Neural cell (in vitro differentiated cells): ENCODE measurements around the gene COL18A1. TPM values are rescaled to one million over a fixed set of nuclear protein-coding genes. Genes with fewer than 3 reads are reported as not detected.

Experiments
- H2AFZ ChIP-seq: fragments of 200-600, 300-800 bp; sonication (generic), shearing (Covaris generic); 2 replicates; pipeline ENCODE4 v1.6.0; 2014; ENCODE audit warnings: low read depth, mild to moderate bottlenecking, antibody characterized with exemption, low read length, moderate library complexity
- H3F3A ChIP-seq: fragments of 200-600 bp; shearing (Covaris generic); 2 replicates; pipeline ENCODE4 v1.6.1; 2016; ENCODE audit warnings: mild to moderate bottlenecking, moderate library complexity, mixed read lengths, antibody characterized with exemption, low read length; ENCODE audit not compliant: insufficient read depth, poor library complexity, severe bottlenecking
- H3K27ac ChIP-seq: fragments of 200-600, 300-800 bp; sonication (generic), shearing (Covaris generic); 2 replicates; pipeline ENCODE4 v1.5.1; 2014; ENCODE audit warnings: mild to moderate bottlenecking, low read length, moderate library complexity
- H3K27me3 ChIP-seq: fragments of 300-800, 200-600 bp; sonication (generic), shearing (Covaris generic); 2 replicates; pipeline ENCODE4 v1.6.0; 2014; ENCODE audit warnings: mild to moderate bottlenecking, low read depth, low read length, moderate library complexity; ENCODE audit not compliant: insufficient read depth
- H3K36me3 ChIP-seq: fragments of 300-800, 200-600 bp; sonication (generic), shearing (Covaris generic); 2 replicates; pipeline ENCODE4 v1.5.1; 2014; ENCODE audit warnings: mild to moderate bottlenecking, antibody characterized with exemption, low read length, moderate library complexity; ENCODE audit not compliant: insufficient read depth
- H3K4me2 ChIP-seq: fragments of 300-800, 200-600 bp; sonication (generic), shearing (Covaris generic); 2 replicates; pipeline ENCODE4 v1.6.0; 2014; ENCODE audit warnings: mild to moderate bottlenecking, low read length
- H3K4me3 ChIP-seq: fragments of 300-800, 200-600 bp; sonication (generic), shearing (Covaris generic); 2 replicates; pipeline ENCODE4 v1.5.1; 2014; ENCODE audit warnings: mild to moderate bottlenecking, low read length, moderate library complexity
- H3K79me2 ChIP-seq: fragments of 200-600 bp; shearing (Covaris generic); replicated peaks from 2 replicates; pipeline ENCODE4 v1.6.0; 2014; ENCODE audit warnings: mild to moderate bottlenecking, low read length, moderate library complexity; ENCODE audit not compliant: insufficient read depth
- H3K9ac ChIP-seq: fragments of 300-800, 200-600 bp; sonication (generic), shearing (Covaris generic); 2 replicates; pipeline ENCODE4 v1.6.1; 2016; ENCODE audit warnings: mild to moderate bottlenecking, low read length, mixed read lengths
- H3K9me2 ChIP-seq: fragments of 200-600 bp; shearing (Covaris generic); 2 replicates; pipeline ENCODE4 v1.6.1; 2016; ENCODE audit warnings: mild to moderate bottlenecking, low read length, mixed read lengths; ENCODE audit not compliant: insufficient read depth
- H3K9me3 ChIP-seq: fragments of 200-600, 300-800 bp; sonication (generic), shearing (Covaris generic); 2 replicates; pipeline ENCODE4 v1.6.1; 2016; ENCODE audit warnings: mild to moderate bottlenecking, mixed run types, low read length, moderate library complexity, mixed read lengths
- H4K20me1 ChIP-seq: fragments of 200-600 bp; shearing (Covaris generic); 2 replicates; pipeline ENCODE4 v1.6.1; 2016; ENCODE audit warnings: mild to moderate bottlenecking, mixed run types; ENCODE audit not compliant: insufficient read depth
- CTCF ChIP-seq: fragments of 450-650 bp; IDR thresholded peaks from 2 replicates; pipeline ENCODE4 v1.5.1; 2014; ENCODE audit warnings: antibody characterized with exemption, mild to moderate bottlenecking, moderate library complexity; ENCODE audit not compliant: poor library complexity, severe bottlenecking
- EP300 ChIP-seq: fragments of 450-650 bp; conservative IDR thresholded peaks from 2 replicates; pipeline ENCODE4 v1.6.1; 2014; ENCODE audit warnings: antibody characterized with exemption, mild to moderate bottlenecking, moderate library complexity; ENCODE audit not compliant: poor library complexity, severe bottlenecking
- EZH2 ChIP-seq: fragments of 200-600, 300-800 bp; shearing (Covaris generic), sonication (generic); IDR thresholded peaks from 2 replicates; pipeline ENCODE4 v1.6.1; 2014; ENCODE audit warnings: antibody characterized with exemption, low read length, borderline replicate concordance, mild to moderate bottlenecking; ENCODE audit not compliant: insufficient read depth, poor library complexity, severe bottlenecking
- MXI1 ChIP-seq: fragments of 450-650 bp; conservative IDR thresholded peaks from 2 replicates; pipeline ENCODE4 v1.6.1; 2014; ENCODE audit warnings: antibody characterized with exemption, mild to moderate bottlenecking; ENCODE audit not compliant: poor library complexity, severe bottlenecking
- POLR2AphosphoS5 ChIP-seq: IDR thresholded peaks from 2 replicates; pipeline ENCODE4 v1.6.1; 2012
- RAD21 ChIP-seq: fragments of 450-650 bp; conservative IDR thresholded peaks from 2 replicates; pipeline ENCODE4 v1.6.1; 2014; ENCODE audit warnings: antibody characterized with exemption, mild to moderate bottlenecking, moderate library complexity
- REST ChIP-seq: IDR thresholded peaks from 2 replicates; pipeline ENCODE4 v1.6.1; 2012; ENCODE audit warnings: borderline replicate concordance
- SMC3 ChIP-seq: fragments of 450-650 bp; conservative IDR thresholded peaks from 2 replicates; pipeline ENCODE4 v1.6.1; 2014; ENCODE audit warnings: antibody characterized with exemption, mild to moderate bottlenecking, moderate library complexity; ENCODE audit not compliant: poor library complexity
- TAF1 ChIP-seq: IDR thresholded peaks from 2 replicates; pipeline ENCODE4 v1.6.1; 2012; ENCODE audit warnings: low read depth
- polyA plus RNA-seq: library from polyadenylated mRNA; depleted of rRNA; stranded (reverse); fragments of >200 nt; gene quantifications from 2 replicates; pipeline ENCODE4 v1.2.3, GENCODE V29; 2014

COL18A1 gene
- polyA plus RNA-seq, 1 donor from 2014 or later = 2.5 TPM

- H3K4me3 ChIP-seq = no peak overlapping the region
- TF ChIP-seq EP300 = no peak
- TF ChIP-seq POLR2AphosphoS5 = no peak
- TF ChIP-seq RAD21 = no peak
- no peak for TF ChIP-seq SMC3
- TF ChIP-seq TAF1 = no peak
- TF ChIP-seq REST = no peak
- no peak for TF ChIP-seq MXI1
- H3K27me3 ChIP-seq = peaks cover 19% of the 10 kb centered on the region
- no peak overlapping the region for H3K9ac ChIP-seq
- H3K9me2 ChIP-seq = no peaks in the 10 kb centered on the region
- no peak overlapping the region for H3K4me2 ChIP-seq
- no peaks in the 10 kb centered on the region for H3K36me3 ChIP-seq
- H3K9me3 ChIP-seq = no peaks in the 10 kb centered on the region
- H2AFZ ChIP-seq = no peak overlapping the region
- no peaks in the 10 kb centered on the region for H3K79me2 ChIP-seq
- H4K20me1 ChIP-seq = no peaks in the 10 kb centered on the region
- H3K27ac ChIP-seq = no peak overlapping the region
- no peaks in the 10 kb centered on the region for H3F3A ChIP-seq
Observed at GRCh38 chr21:45409466-45410150, 4.6 kb downstream of the COL18A1 start.

- Histone ChIP-seq H3K4me2 (no peak overlapping the region), H3K9me3 (no peaks in the 10 kb centered on the region)
Observed at GRCh38 chr21:45410151-45410864, 5.3 kb downstream of the COL18A1 start.

More at GRCh38 chr21:45410151-45410864, 5.3 kb downstream of the COL18A1 start:
- H3K9ac ChIP-seq = no peak overlapping the region
- H4K20me1 ChIP-seq = no peaks in the 10 kb centered on the region
- TF ChIP-seq MXI1 (no peak), EP300 (no peak), POLR2AphosphoS5 (no peak), CTCF (no peak), REST (no peak), SMC3 (no peak), EZH2 (no peak), TAF1 (no peak)
- H3F3A ChIP-seq = no peaks in the 10 kb centered on the region
- no peaks in the 10 kb centered on the region for H3K79me2 ChIP-seq
- no peaks in the 10 kb centered on the region for H3K36me3 ChIP-seq
- no peaks in the 10 kb centered on the region for H3K9me2 ChIP-seq
- H2AFZ ChIP-seq = no peak overlapping the region
- H3K27me3 ChIP-seq = peaks cover 18% of the 10 kb centered on the region
- no peak overlapping the region for H3K4me3 ChIP-seq
- H3K27ac ChIP-seq = no peak overlapping the region
